GM12872 (cell line): Measurements from ENCODE around the gene TSPAN33.

Experiments used
- TF ChIP-seq, protein P1 (sequence below): IDR thresholded peaks from 3 replicates; pipeline ENCODE4 v1.5.1; 2011; ENCODE audit warnings: low read depth, mild to moderate bottlenecking, low read length, moderate library complexity; ENCODE audit not compliant: insufficient read depth

TSPAN33 gene

DNA sequence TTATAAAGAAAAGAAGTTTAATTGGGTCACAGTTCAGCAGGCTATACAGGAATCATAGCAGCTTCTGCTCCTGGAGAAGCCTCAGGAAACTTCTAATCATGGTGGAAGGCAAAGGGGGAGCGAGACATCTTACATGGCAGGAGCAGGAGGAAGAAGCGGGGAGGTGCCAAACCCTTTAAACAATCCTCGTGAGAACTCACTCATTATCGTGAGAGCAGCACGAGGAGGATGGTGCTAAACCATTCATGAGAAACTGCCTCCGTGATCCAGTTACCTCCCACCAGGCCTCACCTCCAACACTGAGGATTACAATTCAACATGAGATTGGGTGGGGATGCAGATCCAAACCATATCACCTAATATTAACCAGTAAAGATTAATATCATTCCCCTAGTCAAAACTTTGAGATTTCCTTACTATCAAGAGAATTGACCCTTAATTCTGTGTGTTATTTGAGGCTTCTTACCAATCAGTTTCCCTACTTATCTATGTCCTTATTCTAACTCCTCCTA, 42.3 kb downstream of the TSPAN33 start:
- TF ChIP-seq, protein P1, sequence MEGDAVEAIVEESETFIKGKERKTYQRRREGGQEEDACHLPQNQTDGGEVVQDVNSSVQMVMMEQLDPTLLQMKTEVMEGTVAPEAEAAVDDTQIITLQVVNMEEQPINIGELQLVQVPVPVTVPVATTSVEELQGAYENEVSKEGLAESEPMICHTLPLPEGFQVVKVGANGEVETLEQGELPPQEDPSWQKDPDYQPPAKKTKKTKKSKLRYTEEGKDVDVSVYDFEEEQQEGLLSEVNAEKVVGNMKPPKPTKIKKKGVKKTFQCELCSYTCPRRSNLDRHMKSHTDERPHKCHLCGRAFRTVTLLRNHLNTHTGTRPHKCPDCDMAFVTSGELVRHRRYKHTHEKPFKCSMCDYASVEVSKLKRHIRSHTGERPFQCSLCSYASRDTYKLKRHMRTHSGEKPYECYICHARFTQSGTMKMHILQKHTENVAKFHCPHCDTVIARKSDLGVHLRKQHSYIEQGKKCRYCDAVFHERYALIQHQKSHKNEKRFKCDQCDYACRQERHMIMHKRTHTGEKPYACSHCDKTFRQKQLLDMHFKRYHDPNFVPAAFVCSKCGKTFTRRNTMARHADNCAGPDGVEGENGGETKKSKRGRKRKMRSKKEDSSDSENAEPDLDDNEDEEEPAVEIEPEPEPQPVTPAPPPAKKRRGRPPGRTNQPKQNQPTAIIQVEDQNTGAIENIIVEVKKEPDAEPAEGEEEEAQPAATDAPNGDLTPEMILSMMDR = no peak

DNA sequence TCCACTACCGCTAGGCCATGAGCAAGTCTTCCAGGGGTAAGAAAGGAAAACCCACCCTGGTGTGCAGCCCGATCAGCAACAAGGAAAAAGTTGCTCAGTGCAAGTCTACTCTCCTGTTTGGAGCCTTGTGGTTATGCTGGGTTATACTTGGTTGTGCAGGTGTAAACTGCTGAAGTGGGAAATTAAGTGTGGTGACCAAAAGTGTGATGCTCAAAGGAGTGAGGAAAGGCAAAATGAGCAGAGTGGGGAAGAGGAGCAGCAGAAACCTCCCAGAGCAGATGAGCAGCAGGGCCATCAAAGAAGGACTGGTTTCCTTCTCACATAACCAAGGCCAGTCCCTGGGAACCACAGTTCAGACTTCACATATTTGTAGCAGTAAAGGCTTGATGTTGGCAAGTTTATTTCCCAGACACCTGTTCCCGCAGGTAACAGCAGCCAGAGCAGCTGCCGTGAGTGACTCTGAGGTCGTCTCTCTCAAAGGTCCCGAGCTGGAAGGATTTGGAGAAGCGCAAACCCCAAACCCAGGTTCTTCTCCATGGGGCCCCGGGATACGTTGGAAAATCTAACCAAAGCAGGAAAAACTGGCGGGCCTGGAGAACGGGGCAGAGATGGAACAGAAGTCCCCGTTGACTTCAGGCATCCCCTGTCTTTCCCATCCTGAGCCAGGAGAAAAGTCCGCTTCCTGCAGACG, 43.3 kb downstream of the TSPAN33 start:
- TF ChIP-seq, protein P1 = no peak

DNA sequence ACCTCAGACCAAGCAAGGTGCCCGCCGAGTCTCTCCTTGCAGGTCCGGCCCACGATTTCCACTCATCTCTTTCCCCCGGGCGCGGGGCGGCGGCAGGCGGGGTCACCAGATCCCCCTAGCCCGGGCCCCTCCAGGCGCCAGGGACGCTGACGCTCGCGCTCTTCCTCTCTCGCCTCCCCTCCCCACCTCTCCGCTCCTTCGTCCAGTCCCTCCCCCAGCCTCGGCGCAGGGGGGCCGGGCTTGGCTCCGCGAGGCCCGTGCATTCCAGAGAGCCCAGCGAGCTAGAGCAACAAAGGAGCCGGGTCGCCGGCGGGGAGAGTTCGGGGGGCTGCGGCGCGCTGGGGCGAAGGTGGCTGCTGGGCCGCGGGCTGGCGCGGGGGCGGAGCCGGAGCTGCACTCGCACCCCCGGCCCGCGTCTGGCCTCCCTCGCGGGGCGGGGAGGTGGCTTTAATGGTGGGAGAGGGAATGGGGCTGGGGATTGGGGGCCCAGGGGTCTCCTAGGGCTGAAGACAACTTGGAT, 43.9 kb downstream of the TSPAN33 start, which contains the start of gene SMO:
TSS of gene SMO (plus strand) at position 262 of the 520 bp plus-strand sequence. CDS start 519 bp downstream, outside the sequence.
- TF ChIP-seq, protein P1 = no peak

DNA sequence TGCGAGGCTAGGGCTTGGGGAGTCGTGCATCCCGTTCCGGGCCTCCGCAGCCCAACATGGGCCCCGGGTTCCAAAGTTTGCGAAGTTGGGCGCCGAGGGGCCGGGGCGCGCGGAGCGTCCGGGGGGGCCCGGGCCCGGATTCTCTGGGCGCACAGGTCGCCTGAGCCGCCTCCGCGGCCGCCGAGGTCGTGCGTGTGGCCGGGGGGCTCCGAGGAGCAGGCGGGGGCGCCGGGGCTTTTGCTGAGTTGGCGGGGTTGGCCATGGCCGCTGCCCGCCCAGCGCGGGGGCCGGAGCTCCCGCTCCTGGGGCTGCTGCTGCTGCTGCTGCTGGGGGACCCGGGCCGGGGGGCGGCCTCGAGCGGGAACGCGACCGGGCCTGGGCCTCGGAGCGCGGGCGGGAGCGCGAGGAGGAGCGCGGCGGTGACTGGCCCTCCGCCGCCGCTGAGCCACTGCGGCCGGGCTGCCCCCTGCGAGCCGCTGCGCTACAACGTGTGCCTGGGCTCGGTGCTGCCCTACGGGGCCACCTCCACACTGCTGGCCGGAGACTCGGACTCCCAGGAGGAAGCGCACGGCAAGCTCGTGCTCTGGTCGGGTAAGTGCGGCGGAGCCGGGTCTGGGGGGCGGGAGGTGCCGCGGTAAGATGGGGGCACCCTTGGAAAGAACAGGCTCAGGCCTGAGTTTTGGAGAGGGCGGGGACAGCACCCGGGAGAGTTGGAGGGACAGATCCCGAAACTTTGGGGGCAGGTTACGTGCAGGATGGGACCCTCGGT, 44.6 kb downstream of the TSPAN33 start:
- TF ChIP-seq, protein P1 = no peak

DNA sequence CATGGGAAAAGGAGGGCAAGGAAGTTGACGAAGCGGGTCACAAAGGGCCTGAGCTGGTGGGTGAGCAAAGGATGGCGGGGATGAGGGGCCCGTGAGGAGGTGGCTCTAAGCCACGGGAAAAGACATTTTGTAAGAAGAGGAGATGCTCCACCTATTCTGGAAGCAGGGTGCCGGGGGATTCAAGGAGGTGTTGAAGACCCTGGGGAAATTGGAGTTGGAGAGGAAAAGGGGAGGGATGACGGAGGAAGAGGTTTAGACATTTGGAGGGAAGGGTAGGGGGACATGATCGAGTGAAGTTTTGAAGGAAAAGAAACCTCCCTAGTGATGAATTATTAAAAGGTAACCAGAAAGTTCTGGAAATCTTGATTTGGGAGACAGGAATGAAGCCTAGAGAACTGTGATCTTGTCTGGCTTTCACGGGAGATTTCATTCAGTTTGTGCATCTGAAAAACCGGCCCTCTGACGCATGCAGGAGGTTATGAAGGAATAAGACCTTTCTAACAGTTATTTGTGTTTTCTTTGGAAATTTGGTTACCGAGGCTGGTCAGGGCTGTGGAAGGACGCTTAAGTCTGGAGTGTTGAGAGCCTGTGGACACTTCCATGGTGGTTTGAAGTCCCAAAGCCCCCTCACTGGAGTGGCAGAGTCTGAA, 45.3 kb downstream of the TSPAN33 start:
- TF ChIP-seq, protein P1 = no peak

DNA sequence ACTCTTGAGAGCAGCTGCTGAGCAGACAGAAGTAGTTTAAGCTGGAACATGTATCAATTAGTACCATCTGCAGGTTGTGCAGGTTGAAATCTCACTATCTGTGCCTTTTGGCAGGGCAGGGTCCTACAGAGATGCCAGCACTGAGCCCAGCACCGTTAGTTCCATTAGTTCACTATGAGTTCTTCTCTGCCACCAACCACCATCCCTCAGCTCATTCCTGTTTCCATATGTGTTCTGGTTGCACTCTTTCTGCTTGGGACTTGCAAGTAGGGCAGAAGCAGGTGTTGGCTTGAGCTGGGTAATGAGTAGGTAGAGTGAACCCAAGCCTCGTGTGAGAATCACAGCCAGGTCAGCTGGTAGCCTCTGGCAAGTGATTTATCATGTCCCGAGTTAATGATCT, 46.8 kb downstream of the TSPAN33 start:
- TF ChIP-seq, protein P1 = no peak

DNA sequence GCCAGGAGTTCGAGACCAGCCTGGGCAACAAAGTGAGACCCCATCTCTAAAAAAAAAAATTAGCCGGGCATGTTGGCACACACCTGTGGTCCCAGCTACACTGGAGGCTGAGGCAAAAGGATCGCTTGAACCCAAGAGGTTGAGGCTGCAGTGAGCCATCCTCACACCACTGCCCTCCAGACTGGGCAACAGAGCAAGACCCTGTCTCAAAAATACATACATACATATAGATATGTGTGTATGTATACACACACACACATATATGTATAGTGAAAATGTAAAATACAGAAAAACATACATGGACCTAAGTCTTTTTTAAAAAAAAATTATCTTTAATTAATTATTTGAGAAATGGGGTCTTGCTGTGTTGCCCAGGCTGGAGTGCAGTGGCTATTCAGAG, 49.4 kb downstream of the TSPAN33 start:
- TF ChIP-seq, protein P1 = no peak
